Measurements from ENCODE around the gene LRRFIP2. TPM values are rescaled to one million over a fixed set of nuclear protein-coding genes. Genes with fewer than 3 reads are reported as not detected.
"Not testable (repeated sequence)": the region's sequence is repeated elsewhere in the genome, so short reads cannot be mapped to it uniquely, and the experiment has no call there.

Gene LRRFIP2, protein sequence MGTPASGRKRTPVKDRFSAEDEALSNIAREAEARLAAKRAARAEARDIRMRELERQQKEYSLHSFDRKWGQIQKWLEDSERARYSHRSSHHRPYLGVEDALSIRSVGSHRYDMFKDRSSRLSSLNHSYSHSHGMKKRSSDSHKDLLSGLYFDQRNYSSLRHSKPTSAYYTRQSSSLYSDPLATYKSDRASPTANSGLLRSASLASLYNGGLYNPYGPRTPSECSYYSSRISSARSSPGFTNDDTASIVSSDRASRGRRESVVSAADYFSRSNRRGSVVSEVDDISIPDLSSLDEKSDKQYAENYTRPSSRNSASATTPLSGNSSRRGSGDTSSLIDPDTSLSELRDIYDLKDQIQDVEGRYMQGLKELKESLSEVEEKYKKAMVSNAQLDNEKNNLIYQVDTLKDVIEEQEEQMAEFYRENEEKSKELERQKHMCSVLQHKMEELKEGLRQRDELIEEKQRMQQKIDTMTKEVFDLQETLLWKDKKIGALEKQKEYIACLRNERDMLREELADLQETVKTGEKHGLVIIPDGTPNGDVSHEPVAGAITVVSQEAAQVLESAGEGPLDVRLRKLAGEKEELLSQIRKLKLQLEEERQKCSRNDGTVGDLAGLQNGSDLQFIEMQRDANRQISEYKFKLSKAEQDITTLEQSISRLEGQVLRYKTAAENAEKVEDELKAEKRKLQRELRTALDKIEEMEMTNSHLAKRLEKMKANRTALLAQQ
- total RNA-seq, result 100 to 1,000 TPM in 1 of 6 donors, 10 to 100 TPM in 5; 45.9 to 106 (median 78.8) TPM

DNA sequence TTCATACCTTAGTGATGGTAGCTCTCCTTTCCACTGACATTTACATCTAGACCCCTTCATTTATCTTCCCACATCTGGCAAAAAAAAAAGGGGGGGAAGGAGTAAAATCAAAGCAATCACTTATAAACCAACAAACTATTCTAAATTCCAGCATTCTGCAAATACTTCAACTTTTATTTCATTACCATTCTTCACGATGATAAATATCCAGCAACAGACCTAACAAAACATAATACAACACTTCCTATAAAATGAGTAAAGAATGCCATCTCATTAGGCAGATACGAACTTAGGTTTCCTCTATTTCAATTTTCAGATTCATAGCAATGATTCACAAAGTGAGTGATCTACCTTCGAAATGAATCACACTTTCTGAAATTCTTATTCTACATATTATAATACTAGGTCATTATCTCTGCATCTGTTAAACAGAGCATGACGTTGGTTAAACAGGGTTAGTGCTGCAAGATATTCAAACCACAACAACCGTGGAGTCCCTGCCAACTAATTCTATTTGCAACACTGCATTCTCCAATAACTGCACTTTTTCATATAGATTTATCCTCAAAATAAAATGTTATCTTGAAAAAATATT is at the start of gene LRRFIP2:
LRRFIP2 (minus strand) TSS at position 51 of the 595 bp plus-strand sequence. CDS start 25,599 bp downstream, outside the sequence.
- no peaks in the 10 kb centered on the region for H3K9me3 ChIP-seq
- H3K4me3 ChIP-seq, result peak within 1 kb of the TSS; percentile 68 to 98 (median 97)
- no peak for ATAC-seq (ENCODE audit: low FRiP score in 2 of 2)
- no peaks in the 10 kb centered on the region for H3K27me3 ChIP-seq
- peaks cover 41 to 60% (median 48%) of the 10 kb centered on the region in 4 donors for H3K4me1 ChIP-seq
- peak within 1 kb of the TSS; percentile 93 to 99 (median 98) for H3K27ac ChIP-seq
- no peak for DNase-seq
- H3K36me3 ChIP-seq, result peaks cover 0 to 16% (median 0%) of the 10 kb centered on the region in 4 donors
- 1 to 2% methylated on average over 5 of the region's 5 CpGs for WGBS, 2 donors
- TF ChIP-seq POLR2AphosphoS5 (IDR thresholded peaks at IDR 0.05) (no peak), POLR2A (IDR thresholded peaks at IDR 0.05) (no peak)
- TF ChIP-seq, protein P1, sequence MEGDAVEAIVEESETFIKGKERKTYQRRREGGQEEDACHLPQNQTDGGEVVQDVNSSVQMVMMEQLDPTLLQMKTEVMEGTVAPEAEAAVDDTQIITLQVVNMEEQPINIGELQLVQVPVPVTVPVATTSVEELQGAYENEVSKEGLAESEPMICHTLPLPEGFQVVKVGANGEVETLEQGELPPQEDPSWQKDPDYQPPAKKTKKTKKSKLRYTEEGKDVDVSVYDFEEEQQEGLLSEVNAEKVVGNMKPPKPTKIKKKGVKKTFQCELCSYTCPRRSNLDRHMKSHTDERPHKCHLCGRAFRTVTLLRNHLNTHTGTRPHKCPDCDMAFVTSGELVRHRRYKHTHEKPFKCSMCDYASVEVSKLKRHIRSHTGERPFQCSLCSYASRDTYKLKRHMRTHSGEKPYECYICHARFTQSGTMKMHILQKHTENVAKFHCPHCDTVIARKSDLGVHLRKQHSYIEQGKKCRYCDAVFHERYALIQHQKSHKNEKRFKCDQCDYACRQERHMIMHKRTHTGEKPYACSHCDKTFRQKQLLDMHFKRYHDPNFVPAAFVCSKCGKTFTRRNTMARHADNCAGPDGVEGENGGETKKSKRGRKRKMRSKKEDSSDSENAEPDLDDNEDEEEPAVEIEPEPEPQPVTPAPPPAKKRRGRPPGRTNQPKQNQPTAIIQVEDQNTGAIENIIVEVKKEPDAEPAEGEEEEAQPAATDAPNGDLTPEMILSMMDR (IDR thresholded peaks at IDR 0.05), result no peak

DNA sequence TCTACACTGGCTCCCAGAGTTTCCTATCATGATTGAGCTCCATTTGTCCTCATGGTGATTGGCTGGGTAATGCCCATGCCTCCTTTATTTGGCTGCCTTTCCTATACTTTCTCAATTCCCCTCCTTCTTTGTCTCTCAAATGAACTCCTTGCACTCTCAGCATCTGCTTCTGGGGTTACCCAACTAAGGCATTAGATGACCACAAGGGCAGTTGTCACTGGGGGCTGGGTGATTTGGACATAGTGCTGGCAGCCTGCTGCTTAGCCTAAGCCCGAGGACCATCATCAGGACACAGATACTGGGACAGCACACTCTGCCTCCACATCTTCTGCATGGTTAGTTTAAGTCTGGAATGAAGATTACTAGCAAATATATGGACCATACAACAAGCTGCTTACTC is 49.2 kb upstream of the LRRFIP2 start:
- WGBS, 2 donors, result 88 to 89% methylated on average over 1 of the region's 1 CpG
- no peaks in the 10 kb centered on the region for H3K4me1 ChIP-seq
- H3K4me3 ChIP-seq, result no peak overlapping the region

DNA sequence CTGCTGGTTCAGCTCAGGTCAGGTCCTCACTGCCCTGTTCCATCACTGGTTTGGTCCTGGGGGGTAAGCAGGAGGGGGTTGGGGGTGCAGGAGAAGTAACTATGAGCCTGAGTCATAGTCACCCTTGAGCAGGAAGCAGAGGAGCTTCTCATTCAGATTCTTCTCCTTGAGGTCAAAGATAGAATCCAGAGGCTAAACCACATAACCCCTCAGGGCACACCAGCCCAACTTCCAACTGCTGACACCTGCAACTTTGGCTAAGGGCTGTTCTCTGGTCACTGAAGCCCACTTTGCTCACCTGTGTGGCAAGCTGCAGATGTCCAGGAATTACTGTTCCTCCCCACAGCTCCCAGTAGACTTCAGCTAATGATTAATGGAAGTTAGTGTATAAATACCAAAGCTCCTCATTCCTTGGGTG is 48.8 kb upstream of the LRRFIP2 start:
- H3K9me3 ChIP-seq, result no peaks in the 10 kb centered on the region
- H3K27ac ChIP-seq, result no peak overlapping the region
- no peaks in the 10 kb centered on the region for H3K27me3 ChIP-seq
- DNase-seq (no peak), ATAC-seq (ENCODE audit: low FRiP score in 2 of 2) (no peak)
- H3K4me3 ChIP-seq, result no peak overlapping the region
- no peaks in the 10 kb centered on the region for H3K4me1 ChIP-seq
- no peaks in the 10 kb centered on the region for H3K36me3 ChIP-seq
- TF ChIP-seq POLR2AphosphoS5 (IDR thresholded peaks at IDR 0.05) (no peak), EP300 (IDR thresholded peaks at IDR 0.05) (no peak), POLR2A (IDR thresholded peaks at IDR 0.05) (no peak)
- TF ChIP-seq, protein P1 (IDR thresholded peaks at IDR 0.05), result no peak

More for the DNA sequence above, 49.2 kb upstream of the LRRFIP2 start:
- H3K27me3 ChIP-seq, result no peaks in the 10 kb centered on the region
- no peak for TF ChIP-seq EP300 (IDR thresholded peaks at IDR 0.05)
- TF ChIP-seq POLR2A (IDR thresholded peaks at IDR 0.05), result no peak
- no peak for TF ChIP-seq POLR2AphosphoS5 (IDR thresholded peaks at IDR 0.05)
- TF ChIP-seq, protein P1 (IDR thresholded peaks at IDR 0.05), result no peak
- H3K36me3 ChIP-seq, result no peaks in the 10 kb centered on the region
- H3K27ac ChIP-seq, result no peak overlapping the region
- H3K9me3 ChIP-seq, result no peaks in the 10 kb centered on the region
- DNase-seq (no peak), ATAC-seq (ENCODE audit: low FRiP score in 2 of 2) (no peak)

DNA sequence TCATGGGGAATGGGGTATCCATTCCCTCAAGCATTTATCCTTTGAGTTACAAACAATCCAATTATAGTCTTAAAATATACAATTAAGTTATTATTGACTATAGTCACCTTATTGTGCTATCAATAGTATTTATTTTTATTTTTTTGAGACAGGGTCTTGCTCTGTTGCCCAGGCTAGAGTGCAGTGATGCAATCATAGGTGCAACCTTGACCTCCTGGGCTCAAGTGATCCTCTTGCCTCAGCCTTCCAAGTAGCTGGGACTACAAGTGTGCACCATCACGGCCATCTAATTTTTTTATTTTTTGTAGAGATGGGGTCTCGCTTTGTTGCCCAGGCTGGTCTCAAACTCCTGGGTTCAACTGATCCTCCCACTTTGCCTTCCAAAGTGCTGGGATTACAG is 48.2 kb upstream of the LRRFIP2 start:
- not testable (repeated sequence) for H3K4me3 ChIP-seq; H3K9me3 ChIP-seq; ATAC-seq (ENCODE audit: low FRiP score in 2 of 2); H3K27me3 ChIP-seq; DNase-seq; H3K36me3 ChIP-seq; H3K4me1 ChIP-seq; H3K27ac ChIP-seq
- WGBS, 2 donors, result 88 to 96% methylated on average over 2 of the region's 2 CpGs

DNA sequence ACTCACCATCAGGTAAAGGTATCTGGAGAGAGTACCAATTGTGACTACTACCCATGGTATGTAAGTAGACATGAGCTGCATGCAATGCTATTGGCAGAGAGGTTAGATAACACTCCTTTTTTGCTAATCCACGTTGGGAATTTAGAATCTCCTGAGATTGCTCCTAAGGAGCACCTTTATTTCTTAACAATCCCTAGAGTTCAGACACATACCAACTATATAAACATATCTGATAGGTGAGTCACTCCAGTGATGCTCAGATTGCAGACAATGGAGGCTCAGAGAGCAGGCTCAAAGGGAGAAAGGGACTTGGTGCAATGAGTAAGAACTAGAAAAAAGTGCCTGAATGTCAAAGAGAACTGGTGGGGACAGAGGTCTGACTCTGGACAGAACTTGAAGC is 47.0 kb upstream of the LRRFIP2 start:
- no peaks in the 10 kb centered on the region for H3K9me3 ChIP-seq
- ATAC-seq (ENCODE audit: low FRiP score in 2 of 2) (no peak), DNase-seq (no peak)
- H3K4me1 ChIP-seq, result no peaks in the 10 kb centered on the region
- 44 to 59% methylated on average over 1 of the region's 1 CpG for WGBS, 2 donors
- H3K27me3 ChIP-seq, result no peaks in the 10 kb centered on the region
- no peaks in the 10 kb centered on the region for H3K36me3 ChIP-seq
- TF ChIP-seq EP300 (IDR thresholded peaks at IDR 0.05), result no peak
- no peak overlapping the region for H3K4me3 ChIP-seq
- H3K27ac ChIP-seq, result no peak overlapping the region

Measured in upper lobe of left lung (tissue), 6 donors.